GM19397 (cell line): Measurements from ENCODE around the gene GABRR1.
"Not testable (repeated sequence)": the region's sequence is repeated elsewhere in the genome, so short reads cannot be mapped to it uniquely, and the experiment has no call there.

Experiments used
- ATAC-seq: cut with Tn5 transposase; IDR thresholded peaks from one replicate; pipeline ENCODE4 v1.9.1; 2021; ENCODE audit warnings: mild to moderate bottlenecking, moderate library complexity; ENCODE audit not compliant: unreplicated experiment

The GABRR1 gene

DNA sequence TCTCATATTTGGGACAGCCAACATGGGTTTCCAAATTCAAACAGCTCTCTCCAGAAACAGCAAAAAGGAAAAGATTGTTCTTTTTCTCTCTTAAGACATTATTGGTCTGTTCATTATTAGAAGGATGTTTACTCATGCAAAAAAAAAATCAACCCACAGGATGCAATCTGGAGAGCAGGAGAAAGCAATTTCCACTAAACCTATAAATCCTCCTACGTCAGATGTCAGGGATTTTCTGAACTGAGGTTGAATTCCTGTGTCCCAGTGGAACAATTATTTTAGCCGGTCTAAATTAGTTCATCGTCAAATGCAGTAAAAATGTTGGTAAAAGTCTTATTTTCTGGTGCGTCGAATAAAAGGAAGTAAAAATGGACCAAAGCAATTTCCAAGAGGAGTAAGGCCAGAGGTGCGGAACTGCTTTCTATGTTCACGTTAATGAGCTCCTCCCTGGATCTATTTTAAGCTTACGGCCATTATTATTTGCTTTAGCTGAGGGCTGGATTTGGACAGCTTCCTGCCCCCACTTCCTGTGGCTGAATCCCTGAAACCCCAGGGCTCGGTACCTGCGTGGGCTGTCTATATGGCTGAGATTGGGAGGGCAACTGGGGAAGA, at the start of gene GABRR1:
TSS of gene GABRR1 (minus strand) at position 60 of the 612 bp plus-strand sequence. CDS start at position 24, 36 bp downstream.
- no peak for ATAC-seq

DNA sequence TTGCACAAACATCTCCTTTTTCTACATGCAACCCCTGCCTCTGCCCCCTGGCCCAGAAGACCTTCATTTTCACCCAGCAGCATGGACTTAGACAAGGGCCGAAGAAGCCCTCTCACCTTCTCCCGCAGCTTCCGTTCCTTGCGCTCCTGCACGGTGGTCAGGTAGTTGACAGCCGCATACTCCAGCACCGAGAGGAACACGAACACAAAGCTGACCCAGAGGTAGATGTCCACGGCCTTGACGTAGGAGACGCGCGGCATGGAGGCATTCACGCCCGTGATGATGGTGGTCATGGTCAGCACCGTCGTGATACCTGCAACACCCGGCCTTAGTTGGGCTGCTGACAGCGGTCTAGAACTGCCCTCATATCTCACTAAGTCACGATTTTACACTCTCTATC, 47.1 kb upstream of the GABRR1 start:
- ATAC-seq, result no peak

DNA sequence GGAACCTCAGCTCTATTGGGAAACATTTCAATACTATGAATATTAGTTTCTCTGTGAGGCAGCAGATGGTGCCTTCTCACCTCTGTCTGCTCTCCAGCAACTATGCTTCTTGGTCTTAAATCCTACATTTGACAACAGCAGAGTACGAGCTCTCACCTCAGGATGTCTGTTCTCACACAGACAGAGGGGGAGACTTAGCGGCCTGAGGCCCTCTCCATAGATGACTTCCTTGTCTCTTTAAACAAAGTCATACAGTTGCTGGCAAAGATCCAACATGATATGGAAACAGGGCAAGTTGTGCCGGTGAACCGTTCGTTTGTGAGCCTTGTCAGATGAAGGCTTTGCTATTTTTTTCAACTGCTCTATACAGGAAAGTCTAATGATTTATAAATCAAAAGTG, 43.7 kb upstream of the GABRR1 start:
- ATAC-seq, result no peak

- no peak for ATAC-seq
These were observed 43.2 kb upstream of the GABRR1 start for GRCh38 chr6:89260310-89260709.

GRCh38 chr6:89258912-89259311, 41.8 kb upstream of the GABRR1 start:
- no peak for ATAC-seq

DNA sequence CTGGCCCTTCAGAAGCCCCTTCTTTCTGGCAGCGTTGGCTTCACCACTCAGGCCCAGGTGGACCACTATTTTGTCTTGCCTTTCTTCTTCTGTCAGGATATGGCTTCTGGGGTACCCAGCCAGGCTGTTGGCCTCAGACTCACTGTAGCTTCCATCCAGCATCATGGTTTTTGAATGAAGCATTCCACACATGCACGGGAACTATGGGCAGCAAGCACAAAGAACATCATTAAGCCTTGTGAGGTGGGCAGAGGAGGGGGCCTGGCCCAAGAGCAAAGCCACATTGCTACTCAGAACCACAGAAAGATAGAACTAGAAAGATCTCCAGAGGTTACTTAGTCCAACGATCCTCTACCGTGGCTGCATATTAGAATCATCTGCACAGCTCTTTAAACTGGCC, 40.6 kb upstream of the GABRR1 start:
- ATAC-seq, result no peak

- ATAC-seq, result no peak
These were observed 40.2 kb upstream of the GABRR1 start for GRCh38 chr6:89257346-89257745.

- no peak for ATAC-seq
These were observed 38.3 kb upstream of the GABRR1 start for GRCh38 chr6:89255417-89255816.

GRCh38 chr6:89254569-89254968, 37.4 kb upstream of the GABRR1 start:
- ATAC-seq, result no peak

- no peak for ATAC-seq
These were observed 35.7 kb upstream of the GABRR1 start for GRCh38 chr6:89252907-89253306.

- no peak for ATAC-seq
These were observed 34.8 kb upstream of the GABRR1 start for GRCh38 chr6:89251976-89252375.

DNA sequence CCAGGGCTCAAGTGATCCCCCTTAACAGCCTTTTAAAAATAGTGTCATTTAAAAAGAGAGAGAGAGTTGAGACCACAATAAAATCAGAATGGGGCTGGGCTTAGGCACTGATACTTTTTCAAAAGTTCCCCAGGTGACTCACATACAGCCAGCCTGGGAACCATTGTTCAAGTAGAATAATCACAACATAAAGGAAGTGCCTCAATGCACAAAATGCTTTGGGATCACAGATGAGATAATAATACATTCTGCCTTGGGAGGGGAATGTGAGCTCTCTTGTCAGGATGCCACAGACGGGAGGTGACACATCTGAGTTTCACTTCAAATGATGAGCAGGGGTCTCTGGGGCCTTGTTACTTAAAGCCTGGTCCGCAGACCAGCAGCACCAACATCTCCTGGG, 34.0 kb upstream of the GABRR1 start:
- no peak for ATAC-seq

DNA sequence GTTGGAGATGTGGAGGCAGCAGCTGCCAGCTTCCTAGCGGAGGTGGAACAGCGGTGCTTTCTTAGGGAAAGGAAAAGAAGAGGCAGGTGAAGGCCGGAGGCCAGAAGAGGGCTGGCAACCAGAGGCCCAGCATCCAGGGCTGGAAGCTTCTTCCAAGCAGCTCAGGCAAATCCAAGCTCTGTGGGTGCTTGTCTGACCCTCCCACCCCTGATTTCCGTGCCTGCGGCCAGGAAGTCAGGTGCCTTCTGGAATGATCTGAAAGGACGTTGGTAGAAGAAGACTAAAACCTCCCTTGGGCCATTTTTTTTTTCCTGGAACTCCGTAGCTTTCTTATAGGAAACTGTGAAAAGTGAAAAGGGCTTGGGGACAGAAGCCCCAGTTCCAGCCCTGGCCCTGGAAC, 33.1 kb upstream of the GABRR1 start:
- ATAC-seq, result no peak

DNA sequence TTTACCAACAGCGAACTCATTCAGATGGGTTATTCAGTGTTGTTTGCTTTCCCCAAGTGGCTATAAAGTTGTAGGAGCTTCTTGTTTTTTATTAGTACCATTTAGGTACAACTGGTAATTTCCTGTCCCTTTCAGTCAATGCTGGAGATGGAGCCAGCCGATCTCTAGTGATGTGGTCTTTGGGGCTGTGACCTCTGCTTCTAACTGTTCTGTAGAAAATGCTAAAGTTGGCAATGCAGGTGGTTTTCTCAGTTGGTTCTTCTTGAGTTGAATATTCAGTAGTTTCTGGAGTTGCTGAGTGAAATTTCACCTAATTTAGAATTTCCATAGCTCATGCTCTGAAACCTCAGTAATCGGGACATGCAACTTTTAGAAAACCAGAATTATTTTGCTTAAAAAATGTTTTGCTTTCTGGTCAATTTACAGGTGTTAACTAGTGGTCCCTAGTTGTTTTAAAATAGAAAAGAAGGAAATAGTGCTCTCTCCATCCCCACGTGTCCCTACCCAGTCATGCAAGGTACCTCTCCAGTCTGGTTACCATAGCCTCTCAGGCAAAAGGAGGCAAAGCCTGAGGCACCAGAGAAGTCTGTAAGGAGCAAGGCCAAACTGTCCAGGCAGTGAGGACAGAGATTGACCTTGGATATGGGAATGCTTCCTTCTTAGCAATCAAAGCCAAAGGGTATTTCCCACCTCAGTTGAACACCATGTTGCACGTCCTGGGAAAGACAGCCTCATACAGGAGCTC, 27.3 kb upstream of the GABRR1 start:
- no peak for ATAC-seq

DNA sequence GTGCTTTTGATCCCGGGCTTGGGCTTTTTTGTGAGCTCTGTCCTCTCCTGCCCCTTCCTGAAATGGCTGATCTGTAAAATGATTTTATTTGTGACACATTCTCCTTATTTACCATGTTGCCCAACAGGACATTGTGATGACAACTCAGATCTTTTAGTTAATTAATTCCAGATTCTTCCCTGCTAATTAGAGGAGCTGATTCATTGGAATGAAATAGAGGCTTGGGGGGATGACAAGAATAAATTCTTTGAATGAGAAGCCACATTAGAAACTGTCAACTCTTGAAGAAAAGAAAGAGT, 26.1 kb upstream of the GABRR1 start:
- ATAC-seq, result no peak

- ATAC-seq, result no peak
These were observed 25.6 kb upstream of the GABRR1 start for GRCh38 chr6:89242574-89243330.

- no peak for ATAC-seq
These were observed 22.2 kb upstream of the GABRR1 start for GRCh38 chr6:89239338-89239737.

- no peak for ATAC-seq
These were observed 20.0 kb upstream of the GABRR1 start for GRCh38 chr6:89237158-89237557.

DNA sequence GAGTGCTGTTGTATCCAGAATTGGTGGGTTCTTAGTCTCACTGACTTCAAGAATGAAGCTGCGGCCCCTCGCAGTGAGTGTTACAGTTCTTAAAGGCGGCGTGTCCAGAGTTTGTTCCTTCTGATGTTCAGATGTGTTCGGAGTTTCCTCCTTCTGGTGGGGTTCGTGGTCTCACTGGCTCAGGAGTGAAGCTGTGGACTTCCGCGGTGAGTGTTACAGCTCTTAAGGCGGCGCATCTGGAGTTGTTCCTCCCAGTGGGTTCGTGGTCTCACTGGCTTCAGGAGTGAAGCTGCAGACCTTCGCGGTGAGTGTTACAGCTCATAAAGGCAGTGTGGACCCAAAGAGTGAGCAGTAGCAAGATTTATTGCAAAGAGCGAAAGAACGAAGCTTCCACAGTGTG, 16.4 kb upstream of the GABRR1 start:
- ATAC-seq, result not testable (repeated sequence)

- no peak for ATAC-seq
These were observed 5.5 kb upstream of the GABRR1 start for GRCh38 chr6:89222712-89223039.

GRCh38 chr6:89221971-89222711, 5.0 kb upstream of the GABRR1 start:
- no peak for ATAC-seq

DNA sequence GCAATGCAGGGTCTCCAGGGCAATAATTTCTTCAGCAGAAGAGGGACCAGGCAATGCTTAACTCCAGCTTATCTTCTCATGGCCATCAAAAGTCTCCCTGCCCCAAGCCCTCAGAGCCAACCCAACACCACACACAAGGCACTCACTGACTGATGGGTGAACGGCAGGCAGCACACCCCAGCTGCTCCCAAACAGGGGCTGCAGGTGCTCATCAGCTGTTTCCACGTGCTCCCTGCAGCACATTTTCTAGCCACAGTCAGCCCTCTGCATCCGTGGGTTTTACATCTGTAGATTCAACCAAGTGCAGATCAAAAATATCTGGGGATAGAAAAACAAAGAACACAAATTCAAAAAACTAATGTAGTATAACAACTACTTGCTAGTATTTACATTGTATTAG, 4.0 kb upstream of the GABRR1 start:
- no peak for ATAC-seq
